HL-60 (cell line): ENCODE data around the gene LRRC73.

Experiments
- CTCF ChIP-seq: IDR thresholded peaks from one replicate; pipeline ENCODE4 v1.5.1; 2011; ENCODE audit warnings: low read length, control low read depth, inconsistent platforms; ENCODE audit not compliant: insufficient read depth
- POLR2AphosphoS5 ChIP-seq: IDR thresholded peaks from 2 replicates; pipeline ENCODE4 v1.6.1; 2012; ENCODE audit warnings: low read depth
- REST ChIP-seq: IDR thresholded peaks from 2 replicates; pipeline ENCODE4 v1.6.1; 2012; ENCODE audit warnings: low read depth; ENCODE audit not compliant: insufficient replicate concordance

- TF ChIP-seq REST (no peak), POLR2AphosphoS5 (no peak), CTCF (no peak)
Measured at GRCh38 chr6:43497129-43497396, 13.1 kb downstream of the LRRC73 start.
